GM18517 (cell line): ENCODE data around the gene CHCHD6.
A peak's percentile ranks its signal among the peaks of the same experiment; 100 is the strongest.

Experiments
- ATAC-seq: cut with Tn5 transposase; IDR thresholded peaks from one replicate; pipeline ENCODE4 v1.9.1; 2021; ENCODE audit warnings: mild to moderate bottlenecking, moderate library complexity; ENCODE audit not compliant: unreplicated experiment

CHCHD6 gene

DNA sequence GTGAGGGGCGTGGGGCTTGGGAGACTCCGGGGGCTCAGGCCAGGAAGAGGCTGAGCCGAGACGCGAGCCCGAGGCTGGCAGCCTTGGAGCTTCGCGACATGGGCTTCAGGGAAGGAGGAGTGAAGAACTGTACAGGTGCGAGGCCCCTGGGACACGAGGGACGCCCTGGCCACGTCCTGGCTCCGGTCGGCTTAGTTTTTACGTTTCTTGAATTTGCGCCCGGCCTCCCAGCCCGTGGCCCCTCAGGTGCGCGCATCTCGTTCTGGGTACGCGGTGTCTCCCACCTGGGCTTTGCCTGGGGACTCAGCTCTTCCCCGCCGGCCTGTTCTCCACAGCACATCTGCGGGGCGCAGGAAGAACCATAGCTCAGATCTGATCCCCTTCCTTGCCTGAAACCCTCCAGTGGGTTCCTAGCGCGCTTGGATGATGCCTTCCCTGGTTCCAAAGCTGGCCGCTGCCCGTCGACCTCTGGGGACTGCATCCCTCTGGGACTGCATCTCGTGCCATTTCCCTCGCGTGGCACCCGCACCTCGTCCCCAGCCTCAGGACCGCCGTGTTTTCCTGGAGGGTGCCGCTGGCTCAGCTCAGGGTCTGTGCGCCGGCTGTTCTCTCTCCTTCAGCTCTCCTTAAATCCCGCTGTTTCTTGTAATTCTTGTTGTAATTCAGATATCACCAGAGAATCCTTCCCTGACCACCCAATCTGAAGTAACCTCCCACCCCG is 614 bp downstream of the CHCHD6 start:
- peak; percentile 29 for ATAC-seq

- no peak for ATAC-seq
Observed at GRCh38 chr3:126706631-126707030, 2.6 kb downstream of the CHCHD6 start.

DNA sequence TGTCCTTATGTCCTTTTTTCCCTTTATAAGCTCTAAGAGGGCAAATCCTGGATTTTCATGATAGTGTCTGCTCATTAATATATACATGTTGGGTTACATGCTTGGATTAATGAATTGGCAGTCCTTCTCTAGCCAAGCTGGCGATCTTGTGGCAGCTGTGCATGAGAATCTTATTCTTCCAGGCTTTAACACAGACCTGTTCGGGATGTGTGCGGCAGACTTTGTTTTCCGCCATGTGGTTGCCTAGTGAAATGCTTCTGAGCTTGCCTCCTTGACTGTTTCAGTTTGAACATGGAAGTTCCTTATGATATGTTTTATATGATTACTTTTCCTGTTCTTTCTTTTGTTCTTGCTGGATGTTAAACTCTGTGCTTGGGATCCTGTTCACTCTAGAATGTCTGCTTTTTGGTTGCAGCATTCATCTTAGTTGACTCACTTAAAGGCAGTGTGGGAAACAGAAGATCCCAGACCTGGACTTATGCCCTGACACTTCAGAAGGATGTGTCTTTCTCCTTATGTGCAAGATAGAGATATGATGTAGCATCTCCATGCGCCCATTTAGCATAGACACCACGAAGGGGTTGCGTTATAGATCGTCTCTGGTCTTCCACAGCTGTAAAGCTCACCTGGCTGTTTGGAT is 7.2 kb downstream of the CHCHD6 start:
- ATAC-seq = no peak

GRCh38 chr3:126713199-126713598 is 9.2 kb downstream of the CHCHD6 start:
- ATAC-seq = no peak

GRCh38 chr3:126714276-126714900 is 10.3 kb downstream of the CHCHD6 start:
- no peak for ATAC-seq

- ATAC-seq = no peak
Observed at GRCh38 chr3:126714921-126715320, 10.9 kb downstream of the CHCHD6 start.

GRCh38 chr3:126715432-126715831 is 11.4 kb downstream of the CHCHD6 start:
- ATAC-seq = no peak

- no peak for ATAC-seq
Observed at GRCh38 chr3:126716057-126716456, 12.0 kb downstream of the CHCHD6 start.

- no peak for ATAC-seq
Observed at GRCh38 chr3:126718561-126719445, 14.8 kb downstream of the CHCHD6 start.

DNA sequence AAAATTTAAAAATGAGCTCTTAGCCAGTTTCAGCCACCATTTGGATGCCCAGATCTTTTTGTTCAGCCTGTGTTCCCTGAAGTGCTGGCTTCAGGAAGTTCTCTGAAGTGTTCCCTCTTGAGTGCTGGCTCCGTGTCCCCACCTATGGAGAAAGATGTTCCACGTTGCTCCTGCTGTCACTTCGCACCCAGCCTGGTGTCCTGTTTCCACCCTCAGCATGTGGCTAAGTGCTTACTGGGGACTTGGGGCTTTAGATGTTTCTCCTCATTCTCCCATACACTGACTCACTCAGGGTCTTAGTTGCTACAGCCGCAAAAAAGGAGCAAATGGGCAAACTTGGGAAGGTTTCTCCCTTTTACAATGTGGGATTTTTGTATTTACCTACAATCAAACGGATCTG is 16.6 kb downstream of the CHCHD6 start:
- no peak for ATAC-seq

- ATAC-seq = no peak
Observed at GRCh38 chr3:126721246-126721645, 17.2 kb downstream of the CHCHD6 start.

GRCh38 chr3:126723237-126723636 is 19.2 kb downstream of the CHCHD6 start:
- ATAC-seq = no peak

DNA sequence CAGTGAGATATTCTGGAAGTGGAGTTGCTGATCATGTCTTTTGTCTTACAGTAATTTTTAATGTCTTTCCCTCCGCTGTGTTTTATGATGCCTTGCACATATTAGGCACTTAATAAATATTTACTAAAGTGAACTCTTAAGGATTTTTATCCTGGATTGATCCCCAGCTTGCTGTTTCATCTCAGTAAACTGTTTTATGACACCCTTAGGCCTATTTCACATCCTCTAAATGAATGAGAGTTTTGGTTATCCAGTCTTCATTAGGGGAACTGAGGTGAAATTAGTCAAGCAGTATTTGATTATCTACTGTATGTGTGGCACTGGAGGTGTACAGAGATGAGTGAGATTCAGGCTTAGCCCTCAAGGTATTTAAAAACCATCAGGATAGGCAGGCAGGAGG is 19.8 kb downstream of the CHCHD6 start:
- ATAC-seq = no peak

DNA sequence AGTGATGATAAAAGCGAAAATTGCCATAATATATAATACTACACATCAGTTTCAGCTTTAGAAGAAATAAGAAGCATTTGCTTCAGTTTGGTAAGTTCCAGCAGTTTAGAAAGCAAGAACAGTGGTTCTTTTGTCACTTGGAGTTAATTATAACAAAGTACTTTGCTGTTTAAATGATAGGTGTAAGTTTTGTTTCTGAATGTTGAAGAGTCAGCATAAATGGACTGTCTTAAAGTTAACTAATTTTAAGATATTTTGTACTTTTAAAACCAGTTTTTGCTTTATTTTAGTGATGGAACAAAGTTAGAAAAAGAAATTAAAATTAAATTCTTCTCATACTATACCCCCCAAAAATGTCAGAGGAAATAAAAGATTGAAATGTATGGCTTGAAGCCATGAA is 24.6 kb downstream of the CHCHD6 start:
- ATAC-seq = no peak

- no peak for ATAC-seq
Observed at GRCh38 chr3:126730376-126730775, 26.3 kb downstream of the CHCHD6 start.

GRCh38 chr3:126731044-126731443 is 27.0 kb downstream of the CHCHD6 start:
- no peak for ATAC-seq

GRCh38 chr3:126732281-126733060 is 28.4 kb downstream of the CHCHD6 start:
- no peak for ATAC-seq

DNA sequence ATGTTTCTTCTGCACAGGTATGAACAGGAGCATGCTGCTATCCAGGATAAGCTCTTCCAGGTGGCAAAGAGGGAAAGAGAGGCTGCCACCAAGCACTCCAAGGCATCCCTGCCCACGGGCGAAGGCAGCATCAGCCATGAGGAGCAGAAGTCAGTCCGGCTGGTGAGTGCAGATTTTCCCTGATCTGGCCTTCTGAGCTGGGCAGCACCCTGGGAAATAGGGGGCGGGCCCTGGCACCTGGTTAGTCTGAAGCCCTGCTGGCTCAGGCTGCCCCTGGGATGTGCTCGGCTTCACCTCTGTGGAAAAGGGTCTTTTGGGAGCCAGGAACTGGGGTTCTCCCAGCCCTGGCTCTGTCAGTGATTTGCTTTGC is 29.0 kb downstream of the CHCHD6 start:
- no peak for ATAC-seq

- ATAC-seq = no peak
Observed at GRCh38 chr3:126734106-126734723, 30.2 kb downstream of the CHCHD6 start.

DNA sequence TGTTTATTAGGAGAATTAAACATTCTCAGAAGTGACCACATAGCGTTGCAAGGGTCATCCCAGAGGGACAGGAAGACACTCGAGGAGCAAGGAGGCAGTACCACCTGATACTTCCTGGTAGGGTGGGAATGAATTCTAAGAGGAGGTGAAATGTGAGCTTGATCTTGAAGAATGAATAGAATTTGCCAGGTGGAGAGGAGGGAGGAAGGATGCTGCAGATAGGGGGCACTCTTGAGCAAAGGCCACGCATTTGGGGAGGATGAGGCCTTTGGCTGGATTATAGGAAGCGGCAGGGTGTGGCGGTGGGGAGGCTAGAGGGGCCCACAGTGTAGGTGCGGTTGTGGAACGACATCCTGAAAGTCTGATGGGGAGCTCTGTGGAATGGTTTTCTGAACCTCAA is 33.5 kb downstream of the CHCHD6 start:
- no peak for ATAC-seq
